Brain pericyte (primary cell): ENCODE data around the gene SH3PXD2A.
"Not testable (repeated sequence)": the region's sequence is repeated elsewhere in the genome, so short reads cannot be mapped to it uniquely, and the experiment has no call there.

Experiments used
- DNase-seq: peaks from one replicate; pipeline ENCODE4 v3.0.0-alpha.2; 2012; ENCODE audit warnings: low read depth, low spot score

Gene SH3PXD2A

DNA sequence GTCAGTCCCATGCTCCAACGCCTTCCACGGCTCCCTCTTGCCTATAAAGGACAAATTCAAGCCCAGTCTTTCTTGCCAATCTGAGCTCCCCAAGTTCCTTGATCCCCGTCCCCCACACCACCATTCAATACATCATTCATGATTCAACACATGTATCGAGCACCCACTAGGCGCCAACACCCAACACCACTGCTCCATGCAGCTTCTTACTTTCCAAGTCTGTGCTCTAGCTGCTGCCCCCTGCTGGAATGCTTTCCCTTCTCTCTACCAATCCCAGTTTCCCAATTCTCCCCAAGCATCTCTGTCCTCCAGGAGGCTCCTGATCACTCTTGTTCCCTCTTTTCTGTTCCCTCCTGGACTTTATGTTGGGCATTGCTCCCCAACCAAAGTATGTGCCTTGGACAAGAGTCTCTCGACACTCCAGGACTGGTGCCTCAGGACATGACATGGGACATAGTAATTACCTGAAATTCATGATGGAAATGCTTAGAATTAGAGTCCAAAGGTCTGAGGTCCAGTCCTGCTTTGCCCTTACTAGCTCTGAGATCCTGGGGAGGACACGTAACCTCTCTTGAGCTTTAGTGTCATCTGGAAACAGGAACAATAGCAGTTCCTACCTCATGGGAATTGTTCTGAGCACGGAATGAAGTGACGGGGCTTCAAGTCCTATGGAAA, 189.2 kb downstream of the SH3PXD2A start:
- DNase-seq = no peak

DNA sequence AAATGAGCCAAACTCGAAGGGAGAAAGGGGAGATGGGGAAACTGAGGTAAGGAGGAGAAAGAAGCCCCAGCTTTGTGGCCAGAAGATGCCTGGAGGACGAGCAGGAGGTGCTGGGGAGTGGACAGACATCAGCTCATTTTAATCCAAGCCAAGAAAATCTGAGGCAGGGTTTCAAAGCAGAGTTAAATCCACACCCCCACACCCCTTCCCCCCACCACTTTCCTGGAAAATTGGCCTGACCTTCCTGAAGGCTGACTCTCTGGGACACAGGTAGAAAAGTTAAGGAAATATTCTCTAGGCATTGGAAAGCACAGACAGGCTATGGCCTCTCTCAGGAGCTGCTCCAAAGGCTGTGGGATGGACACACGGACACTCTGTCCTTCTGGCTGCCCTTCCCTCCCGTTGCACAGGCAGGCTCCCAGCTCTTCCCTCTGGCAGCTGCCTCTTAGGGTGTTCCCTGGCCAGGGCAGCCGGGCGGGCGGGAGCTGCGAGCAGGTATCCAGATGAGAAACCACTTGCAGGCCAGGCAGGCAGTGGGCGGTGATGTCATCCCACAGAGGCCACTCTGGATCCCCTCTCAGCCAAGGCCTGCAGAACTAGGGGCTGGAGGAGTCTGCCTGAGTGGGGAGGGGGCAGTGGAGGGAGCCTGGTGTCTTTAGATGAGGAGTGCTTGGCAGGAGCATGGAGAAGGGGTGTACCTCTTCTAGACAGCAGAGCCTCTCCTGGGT, 190.1 kb downstream of the SH3PXD2A start:
- DNase-seq = no peak

DNA sequence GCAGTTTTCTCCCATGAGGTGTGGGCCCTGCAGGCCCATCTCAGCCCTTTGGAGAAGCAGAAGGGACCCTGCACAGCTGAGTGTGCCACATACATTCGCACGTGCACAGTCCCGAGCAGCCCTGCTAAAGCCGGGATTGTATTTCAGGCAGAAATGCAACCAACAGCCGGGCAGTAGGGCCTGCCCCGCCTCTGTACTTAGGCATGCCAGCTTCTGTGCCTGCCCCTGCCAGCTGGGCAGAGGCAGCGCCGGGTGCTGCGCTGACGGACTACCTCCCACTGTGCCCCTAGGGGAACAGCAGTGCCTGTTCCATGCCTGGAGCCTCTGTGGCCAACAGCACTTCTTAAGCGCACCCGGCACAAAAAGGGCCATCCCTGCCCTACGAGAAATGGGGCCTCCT, 191.6 kb downstream of the SH3PXD2A start:
- DNase-seq = no peak

DNA sequence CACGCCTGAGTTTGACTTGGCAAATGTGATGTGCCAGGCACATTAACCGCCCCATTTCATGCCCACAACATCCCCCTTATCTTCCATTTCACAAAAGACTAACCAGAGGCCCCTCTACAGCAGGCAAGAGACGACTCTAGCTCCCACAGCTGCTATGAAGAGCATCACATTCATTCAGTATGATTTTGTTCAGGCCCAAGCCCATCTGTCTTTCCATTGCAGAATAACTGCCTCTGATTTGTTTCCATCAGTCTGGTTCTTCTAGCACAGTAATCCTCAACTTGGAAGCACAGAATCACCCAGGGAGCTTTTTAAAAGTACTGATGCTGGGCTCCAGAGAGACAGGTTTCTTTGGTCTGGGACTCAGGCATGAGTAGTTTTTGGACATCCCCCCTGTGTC, 192.1 kb downstream of the SH3PXD2A start:
- DNase-seq = no peak

DNA sequence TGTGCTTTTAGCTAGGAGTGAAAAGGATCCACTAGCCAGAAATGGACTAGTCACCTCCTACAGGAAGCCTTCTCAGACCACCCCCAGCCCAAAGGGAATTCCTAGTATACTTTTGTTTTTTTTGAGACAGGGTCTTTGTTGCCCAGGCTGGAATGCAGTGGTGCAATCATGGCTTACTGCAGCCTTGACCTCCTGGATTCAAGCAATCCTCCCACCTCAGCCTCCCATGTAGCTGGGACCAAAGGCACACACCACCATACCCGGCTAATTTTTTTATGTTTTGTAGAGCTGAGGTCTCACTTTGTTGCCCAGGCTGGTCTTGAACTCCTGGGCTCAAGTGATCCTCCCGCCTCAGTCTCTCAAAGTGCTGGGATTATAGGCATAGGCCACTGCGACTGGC, 192.7 kb downstream of the SH3PXD2A start:
- DNase-seq = not testable (repeated sequence)

DNA sequence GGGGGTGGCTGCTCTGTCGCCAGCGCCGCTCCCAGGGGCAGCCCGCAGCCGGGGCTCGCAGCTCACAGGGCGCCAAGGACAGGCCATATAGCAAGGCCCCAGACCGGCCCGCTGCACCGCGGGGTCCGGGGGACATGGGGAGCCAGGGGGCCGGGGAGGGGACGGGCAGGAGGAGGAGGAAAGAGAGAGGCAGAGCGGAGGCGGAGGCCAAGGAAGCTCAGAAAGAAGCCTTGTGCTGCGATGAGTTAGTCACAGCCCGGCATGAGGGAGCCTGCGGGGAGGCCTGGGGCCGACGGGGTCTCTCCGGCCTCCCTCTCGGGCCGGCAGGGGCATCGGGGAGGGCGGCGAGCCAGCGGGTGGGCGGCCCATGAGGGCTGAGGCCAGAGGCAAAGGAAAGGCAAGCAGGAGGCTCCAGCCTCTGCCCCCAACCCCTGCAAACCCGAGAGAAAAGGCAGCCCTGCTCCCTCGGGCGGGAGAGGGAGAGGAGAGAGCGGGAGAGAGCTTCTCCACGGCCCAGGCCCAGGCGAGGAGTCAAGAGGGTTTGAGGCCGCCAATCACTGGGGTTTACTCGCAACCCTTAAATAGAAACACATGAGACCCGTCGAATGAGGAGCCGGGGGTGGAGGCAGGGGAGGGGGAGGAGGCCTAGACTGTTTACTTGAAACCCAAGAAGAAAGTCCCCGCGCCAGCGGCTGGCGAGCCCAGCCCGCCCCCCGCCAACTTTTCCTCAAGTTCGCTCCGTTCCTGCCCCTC, 194.0 kb downstream of the SH3PXD2A start:
- peak; percentile 90 for DNase-seq

DNA sequence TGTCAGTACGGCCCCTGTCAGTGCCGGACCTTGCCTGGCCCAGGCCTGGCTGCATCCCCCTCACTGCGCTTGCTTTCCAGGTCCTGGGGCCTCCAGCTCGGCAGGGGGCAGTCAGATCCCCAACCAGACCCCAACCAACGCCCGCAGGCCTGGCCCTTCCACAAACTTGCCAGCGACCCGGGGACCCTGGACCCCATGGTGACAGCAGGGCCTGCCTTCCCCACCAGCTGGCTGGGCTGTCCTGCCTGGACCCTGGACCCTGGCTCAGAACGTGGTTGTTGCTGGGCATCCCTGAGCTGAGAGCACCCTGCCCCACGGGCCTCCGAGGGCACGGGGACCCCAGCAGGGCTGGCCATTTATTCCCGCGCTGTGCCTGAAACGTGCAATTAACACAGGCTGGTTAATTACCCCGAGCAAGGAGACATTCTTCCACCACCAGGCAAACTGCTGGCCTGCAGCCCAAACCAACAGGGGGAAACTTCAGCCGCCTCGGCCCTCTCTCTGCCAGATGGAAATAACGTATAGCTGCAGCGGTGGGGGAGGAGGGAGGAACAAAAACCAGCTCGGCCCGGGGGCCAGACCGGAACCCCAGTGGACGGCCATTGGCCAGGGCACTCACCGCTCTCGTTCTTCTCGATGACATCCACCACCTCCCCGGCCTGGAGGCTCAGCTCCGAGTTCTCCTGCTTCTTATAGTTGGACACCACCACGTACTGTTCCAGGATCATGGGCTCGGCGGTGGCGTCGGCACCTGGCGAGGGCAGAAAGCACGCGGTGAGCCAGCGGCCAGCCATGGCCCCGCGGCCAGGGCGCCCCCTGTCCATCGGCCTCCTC, 194.8 kb downstream of the SH3PXD2A start:
- DNase-seq = peak; percentile 54

DNA sequence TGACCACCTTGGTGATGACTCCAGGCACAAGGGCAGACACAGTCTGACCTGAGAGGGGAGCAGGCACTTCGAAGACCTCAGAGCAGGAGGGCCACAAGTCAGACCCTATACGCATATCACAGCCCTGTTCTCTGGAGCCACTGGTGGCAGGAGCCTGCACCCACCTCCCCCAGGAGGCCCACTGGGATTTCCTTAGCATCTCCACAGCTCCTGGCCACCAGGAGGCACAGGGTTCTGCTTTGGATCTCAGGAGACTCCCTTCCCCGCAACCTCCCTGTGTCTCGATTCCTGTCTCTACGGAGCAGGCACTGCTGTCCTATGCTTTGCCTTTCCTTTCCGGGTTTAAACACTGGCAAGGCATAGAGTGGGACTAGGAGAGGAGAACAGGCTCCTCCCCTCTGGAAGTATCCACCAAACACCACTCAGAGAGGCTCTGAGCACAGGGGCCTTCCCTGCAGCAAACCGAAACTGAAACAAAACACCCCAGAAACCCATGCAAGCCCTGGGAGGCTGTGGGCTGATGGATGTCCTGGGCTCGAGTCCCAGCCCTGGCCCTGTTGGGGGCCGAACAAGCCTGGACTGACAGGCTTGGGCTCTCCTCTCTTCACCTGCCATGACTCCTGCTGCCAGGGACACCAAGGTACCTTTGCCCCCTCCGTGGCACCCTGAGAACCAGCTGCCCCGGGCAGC, 195.6 kb downstream of the SH3PXD2A start:
- DNase-seq = peak; percentile 72

DNA sequence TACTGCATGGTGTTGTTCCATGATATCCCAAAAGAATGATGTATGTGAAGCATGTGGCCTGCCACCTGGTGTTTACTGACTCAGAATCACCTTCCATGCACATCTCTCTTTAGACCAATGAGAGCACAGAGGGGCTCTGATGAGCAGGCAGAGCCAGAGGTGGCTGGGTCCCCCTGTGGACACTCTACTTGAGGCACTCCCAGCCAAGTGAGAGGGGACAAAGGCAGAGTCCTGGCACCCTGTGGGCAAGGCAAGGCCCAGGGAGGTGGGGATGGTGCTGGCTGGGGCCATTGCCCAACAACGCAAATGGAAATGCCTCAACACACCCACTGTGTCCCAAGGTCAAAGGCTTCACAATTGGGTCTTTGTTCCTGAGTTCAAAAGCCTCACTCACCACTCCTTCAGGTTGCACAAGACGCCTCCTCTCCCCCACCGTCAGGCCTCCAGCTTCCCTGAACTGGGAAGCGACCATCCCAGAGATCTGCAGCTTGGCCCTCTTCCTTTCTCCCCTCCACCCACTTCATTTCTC, 197.3 kb downstream of the SH3PXD2A start:
- no peak for DNase-seq

DNA sequence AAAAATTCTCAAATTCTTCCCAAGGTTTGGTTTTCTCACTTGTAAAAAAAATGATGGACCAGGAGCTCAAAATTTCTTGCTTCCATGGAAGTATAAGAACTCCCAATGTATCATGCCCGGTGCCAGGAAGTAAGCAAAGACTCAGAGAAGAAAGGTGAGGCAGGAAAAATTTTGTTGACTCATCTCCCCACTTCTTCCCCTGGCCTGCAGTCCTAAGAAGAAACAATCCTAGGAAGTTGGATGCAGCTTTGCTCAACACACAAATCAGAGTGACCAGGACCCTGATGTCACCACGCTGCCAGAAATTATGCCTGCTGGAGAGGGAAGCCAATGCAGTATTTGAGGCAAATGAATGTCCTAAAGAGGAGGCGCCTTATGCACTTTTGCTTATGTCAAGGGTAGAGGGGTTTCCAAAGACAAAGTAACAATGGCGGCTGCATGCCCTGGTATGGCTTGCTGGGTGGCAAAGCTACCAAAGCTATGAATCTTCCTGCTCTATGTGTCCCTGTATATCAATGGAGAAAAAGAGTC, 198.2 kb downstream of the SH3PXD2A start:
- no peak for DNase-seq

DNA sequence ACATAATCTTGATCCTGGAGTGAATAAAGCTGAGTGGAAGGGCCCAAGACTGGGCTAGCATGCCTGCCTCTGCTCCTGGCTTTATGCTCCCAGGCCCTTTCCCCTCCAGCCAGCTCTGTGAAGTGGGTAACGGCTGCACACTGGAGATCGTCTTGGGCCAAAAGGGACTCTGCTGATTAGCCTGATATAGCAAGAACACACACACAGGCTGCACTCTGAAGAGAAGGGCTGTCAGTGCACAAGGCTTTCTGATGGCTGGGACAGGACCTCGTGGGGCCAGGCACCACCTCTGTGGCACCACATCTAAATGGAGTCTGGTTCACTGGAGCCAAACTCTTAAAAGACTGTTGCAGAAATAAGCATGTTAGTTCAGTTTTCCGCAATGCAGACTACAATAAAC, 200.5 kb downstream of the SH3PXD2A start:
- no peak for DNase-seq

DNA sequence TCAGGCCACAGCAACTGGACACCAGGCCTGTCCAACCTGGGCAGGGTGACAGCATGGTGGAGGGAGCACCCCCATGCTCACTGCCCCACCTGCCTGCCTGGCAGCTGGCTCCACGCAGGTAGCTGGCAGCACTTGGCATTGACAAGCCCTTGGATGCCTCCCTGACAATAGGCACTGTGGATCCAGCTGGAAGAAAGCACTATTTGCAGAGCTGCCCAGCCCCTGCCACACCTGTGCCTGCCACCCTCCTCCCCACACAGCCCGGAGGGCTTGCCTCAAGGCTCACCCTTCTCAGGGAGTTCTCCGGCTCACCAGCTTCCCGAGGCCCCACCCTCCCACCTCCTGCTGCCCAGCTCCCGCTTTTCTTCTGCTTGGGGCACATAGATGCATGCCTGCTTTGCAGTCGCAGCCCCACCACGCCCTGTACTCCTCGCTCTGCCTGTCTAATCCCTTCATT, 201.8 kb downstream of the SH3PXD2A start:
- DNase-seq = no peak

DNA sequence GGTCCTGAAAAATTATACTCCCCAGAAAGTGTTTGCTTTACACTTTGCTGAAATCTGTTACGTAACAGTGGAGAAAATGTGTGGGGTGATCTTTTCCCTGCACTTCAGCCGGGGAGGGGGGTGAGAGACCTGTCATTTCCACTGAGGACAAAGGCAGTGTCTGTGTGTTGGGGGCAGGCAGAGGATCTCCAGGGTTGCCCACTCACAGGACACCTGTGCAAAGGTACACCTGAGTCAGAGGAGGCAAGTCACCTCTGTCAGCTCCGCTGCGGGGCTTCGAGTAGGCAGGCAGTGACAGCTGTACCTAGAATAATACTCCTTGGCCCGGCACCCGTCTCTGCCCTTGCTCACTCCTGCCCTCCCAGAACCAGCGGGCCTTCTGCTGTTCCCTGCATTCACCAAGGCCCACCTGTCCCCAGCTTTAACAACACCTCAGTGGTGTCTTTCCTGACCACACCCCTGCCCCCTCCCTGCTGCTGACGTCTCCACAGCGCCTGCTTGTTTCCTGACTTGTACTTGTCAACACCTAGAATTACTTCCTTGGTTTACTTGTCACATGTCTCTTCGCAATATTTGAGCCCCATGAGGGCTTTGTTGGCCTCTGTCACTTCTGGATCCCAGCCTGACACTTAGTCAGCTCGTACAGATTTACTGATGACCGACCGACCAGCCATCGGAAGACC, 202.6 kb downstream of the SH3PXD2A start:
- DNase-seq = no peak

DNA sequence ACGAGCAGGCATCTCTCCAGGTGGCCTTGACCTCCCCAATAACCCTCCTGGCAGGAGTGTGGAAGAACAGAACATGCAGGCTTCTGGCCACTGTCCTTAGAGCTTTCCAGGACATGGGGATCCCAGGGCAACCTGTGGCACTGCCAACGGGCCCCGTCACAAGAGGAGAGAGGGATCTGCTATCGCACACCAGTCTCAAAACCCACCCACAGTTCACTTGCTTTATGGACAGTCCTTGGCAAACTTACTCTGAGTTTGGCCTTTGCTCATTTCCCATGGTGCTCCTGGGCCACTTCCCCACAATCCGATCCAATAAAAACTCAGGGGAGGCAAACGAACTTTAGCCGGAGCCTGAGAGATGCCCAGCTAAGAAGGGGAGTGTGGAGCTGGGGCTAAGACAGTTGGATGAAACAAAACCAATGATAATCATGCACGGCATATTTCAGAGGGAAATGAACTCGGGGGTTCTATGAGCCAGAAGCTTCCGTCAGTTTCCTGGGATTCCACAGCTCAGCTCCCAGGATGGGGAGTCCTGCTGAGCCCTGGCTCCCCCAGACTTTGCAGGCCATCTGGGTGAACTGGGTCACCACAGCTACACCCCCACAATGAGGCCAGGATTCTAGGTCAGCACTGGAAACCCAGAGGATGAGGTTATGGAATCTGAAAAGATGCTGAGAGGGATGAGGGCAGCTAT, 203.4 kb downstream of the SH3PXD2A start:
- no peak for DNase-seq

DNA sequence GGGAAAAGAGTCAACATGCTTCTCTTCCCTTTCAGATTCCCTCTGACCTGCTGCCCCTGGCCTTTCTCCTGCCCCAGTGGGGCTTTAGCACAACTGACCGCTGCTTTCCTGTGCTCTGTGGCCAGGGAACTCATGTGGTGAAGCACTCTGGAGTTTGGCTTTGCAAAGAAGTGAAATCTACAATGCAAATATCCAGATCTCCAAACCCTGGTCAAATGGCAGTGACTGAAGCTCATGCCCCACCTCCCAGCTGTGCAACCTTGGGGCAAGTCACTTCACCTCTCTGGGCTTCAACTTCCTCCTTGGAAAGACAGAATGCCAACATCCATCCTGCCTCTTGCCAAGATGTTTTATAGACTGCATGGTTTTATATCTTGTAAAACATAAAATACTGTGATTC, 204.0 kb downstream of the SH3PXD2A start:
- no peak for DNase-seq

DNA sequence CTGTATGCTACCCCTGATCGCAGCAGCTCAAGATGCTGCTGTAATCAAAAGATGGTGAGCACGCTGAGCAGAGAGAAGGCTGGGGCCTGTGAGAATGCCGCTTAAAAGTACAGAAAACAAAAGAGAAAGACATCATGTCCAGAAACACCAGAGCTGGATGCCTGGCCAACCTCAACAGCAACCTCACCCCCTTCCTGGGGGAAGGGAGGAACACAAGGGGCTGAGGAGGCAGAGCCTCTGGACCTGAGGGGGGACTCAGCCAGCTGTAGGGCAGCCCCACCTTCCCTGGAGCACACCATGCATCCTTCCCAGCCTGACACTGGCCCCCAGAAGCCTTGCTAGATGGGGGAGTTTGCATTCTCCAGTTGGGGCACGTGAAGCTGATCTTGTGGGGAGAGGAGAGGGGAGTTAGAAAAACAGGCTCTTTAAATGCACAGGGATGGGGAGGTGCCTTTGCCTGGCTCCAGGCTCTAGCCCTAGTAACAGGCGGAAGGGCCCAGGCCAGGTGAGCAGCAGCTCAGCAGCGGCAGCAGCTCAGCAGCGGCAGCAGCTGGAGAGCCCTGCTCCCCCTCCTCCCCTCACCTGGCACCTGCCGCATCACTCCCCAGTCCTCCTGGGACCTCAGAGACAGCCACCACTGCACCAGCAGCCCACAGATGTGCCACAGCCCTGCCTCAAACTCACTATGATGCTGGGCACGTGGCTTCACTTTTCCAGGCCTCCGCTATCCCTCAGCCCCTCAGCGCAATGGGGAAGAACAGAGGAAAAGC, 205.5 kb downstream of the SH3PXD2A start:
- DNase-seq = no peak

DNA sequence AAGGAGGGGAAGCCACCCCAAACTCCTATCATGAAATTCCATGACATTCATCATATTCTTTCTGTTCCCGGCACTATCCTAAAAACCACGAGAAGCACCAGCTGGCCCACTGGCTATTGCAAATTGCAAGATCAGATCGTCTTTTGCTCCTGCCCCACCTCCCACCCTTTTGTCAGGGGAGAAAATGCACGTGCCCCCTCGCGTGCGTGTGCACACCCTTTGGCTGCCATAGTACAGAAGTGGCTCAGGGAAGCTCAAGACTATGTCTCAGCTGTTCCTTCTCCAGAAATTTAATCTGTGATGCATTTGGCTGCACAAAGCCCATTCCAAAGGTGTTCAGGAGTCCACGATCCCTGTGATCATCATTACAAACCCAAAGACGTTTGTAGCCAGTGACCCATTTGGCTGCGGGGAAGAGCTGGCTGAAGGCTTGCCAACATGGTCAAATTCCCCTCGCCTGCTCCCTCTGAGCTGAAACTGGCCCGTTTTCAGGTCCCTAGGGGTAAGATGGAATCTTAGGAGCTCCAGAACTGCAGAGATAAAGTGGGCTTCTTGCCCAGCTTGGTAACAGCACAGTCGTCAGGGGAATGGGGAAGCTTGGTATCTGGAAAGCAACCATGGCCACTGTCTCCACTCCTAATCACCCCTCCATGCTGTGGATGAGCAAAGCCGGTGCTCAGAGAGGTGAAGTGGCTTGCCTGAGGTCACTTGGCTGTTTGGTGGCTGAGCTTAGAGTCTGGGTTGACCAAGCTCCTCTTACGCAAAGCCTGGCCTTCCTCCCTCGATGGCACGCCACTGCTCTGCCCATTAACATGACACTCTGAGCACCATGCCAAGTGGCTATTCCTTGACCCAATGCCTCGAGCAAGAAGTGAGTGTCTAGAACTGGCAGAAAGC, 206.5 kb downstream of the SH3PXD2A start:
- no peak for DNase-seq

DNA sequence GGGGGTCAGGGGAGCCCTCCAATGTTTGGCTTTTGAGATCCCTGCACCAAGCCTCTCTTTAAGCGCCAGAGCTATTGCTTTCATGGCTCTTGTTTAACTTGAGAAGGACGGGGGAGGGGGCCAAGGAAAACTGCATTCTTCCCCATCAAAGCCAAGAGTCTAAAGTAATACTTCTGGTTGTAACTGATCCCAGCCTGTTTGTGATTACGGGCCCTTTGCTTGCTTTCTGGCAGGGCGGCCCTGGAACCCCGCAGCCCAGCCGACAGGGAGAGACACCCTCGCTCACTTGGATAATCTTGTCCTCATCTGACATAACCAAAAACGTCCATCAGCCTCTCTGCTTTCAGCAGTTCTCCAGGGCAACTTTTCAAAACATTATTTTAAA, 207.1 kb downstream of the SH3PXD2A start:
- no peak for DNase-seq
